HG02763 (cell line): ENCODE data around the gene CITED2.
"Not testable (repeated sequence)": the region's sequence is repeated elsewhere in the genome, so short reads cannot be mapped to it uniquely, and the experiment has no call there.

Experiments
- ATAC-seq: cut with Tn5 transposase; IDR thresholded peaks from one replicate; pipeline ENCODE4 v1.9.1; 2021; ENCODE audit warnings: mild to moderate bottlenecking, moderate library complexity; ENCODE audit not compliant: unreplicated experiment

Gene CITED2

GRCh38 chr6:139367810-139368351 lies 6.6 kb downstream of the CITED2 start:
- no peak for ATAC-seq

GRCh38 chr6:139364982-139365379 lies 9.5 kb downstream of the CITED2 start:
- ATAC-seq, result no peak

- peak; percentile 45 for ATAC-seq
Measured at GRCh38 chr6:139364302-139364981, 10.0 kb downstream of the CITED2 start.

GRCh38 chr6:139363797-139364196 lies 10.7 kb downstream of the CITED2 start:
- not testable (repeated sequence) for ATAC-seq

- ATAC-seq, result not testable (repeated sequence)
Measured at GRCh38 chr6:139363123-139363522, 11.3 kb downstream of the CITED2 start.

- no peak for ATAC-seq
Measured at GRCh38 chr6:139361211-139361610, 13.2 kb downstream of the CITED2 start.

GRCh38 chr6:139356924-139357323 lies 17.5 kb downstream of the CITED2 start:
- ATAC-seq, result no peak

GRCh38 chr6:139355777-139356445 lies 18.5 kb downstream of the CITED2 start:
- ATAC-seq, result no peak

- ATAC-seq, result peak; percentile 71
Measured at GRCh38 chr6:139355172-139355571, 19.3 kb downstream of the CITED2 start.

- ATAC-seq, result no peak
Measured at GRCh38 chr6:139354189-139354588, 20.3 kb downstream of the CITED2 start.

- ATAC-seq, result no peak
Measured at GRCh38 chr6:139349464-139350020, 24.9 kb downstream of the CITED2 start.

GRCh38 chr6:139346392-139346791 lies 28.1 kb downstream of the CITED2 start:
- no peak for ATAC-seq

GRCh38 chr6:139344186-139344963 lies 30.1 kb downstream of the CITED2 start:
- no peak for ATAC-seq

GRCh38 chr6:139343052-139343750 lies 31.2 kb downstream of the CITED2 start:
- ATAC-seq, result no peak

- ATAC-seq, result no peak
Measured at GRCh38 chr6:139341060-139341459, 33.4 kb downstream of the CITED2 start.

GRCh38 chr6:139338795-139339194 lies 35.7 kb downstream of the CITED2 start:
- no peak for ATAC-seq

GRCh38 chr6:139337830-139338229 lies 36.6 kb downstream of the CITED2 start:
- no peak for ATAC-seq

- ATAC-seq, result no peak
Measured at GRCh38 chr6:139337001-139337400, 37.4 kb downstream of the CITED2 start.

GRCh38 chr6:139336488-139336887 lies 38.0 kb downstream of the CITED2 start:
- peak; percentile 40 for ATAC-seq

GRCh38 chr6:139335447-139336210 lies 38.8 kb downstream of the CITED2 start:
- ATAC-seq, result no peak
